ENCODE data around the gene HDGFL3.

HDGFL3 gene

GRCh38 chr15:83123529-83123928, 84.1 kb downstream of the HDGFL3 start:
- no peak for DNase-seq

GRCh38 chr15:83119968-83120581, 87.5 kb downstream of the HDGFL3 start:
- no peak for DNase-seq

DNA sequence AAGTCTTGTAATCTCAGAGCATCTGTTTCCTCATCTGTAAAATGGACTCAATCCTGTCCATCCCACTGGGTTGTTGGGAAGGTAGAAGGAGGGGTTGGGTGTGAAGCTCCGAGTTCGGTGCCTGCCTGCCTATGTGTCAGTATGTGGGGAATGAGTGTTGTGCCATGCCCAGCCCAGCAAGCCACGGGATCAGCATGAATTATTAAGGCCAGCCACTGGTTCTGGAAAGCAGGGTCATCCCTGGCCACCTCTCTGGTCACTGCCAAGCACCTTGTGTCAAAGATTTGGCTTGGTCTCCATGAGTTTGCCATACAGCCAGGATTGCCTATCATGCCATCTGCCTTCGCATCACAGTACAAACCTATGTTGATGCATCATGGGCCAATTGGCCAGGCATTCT, 88.7 kb downstream of the HDGFL3 start:
- DNase-seq: no peak

- no peak for DNase-seq
These were observed 89.3 kb downstream of the HDGFL3 start for GRCh38 chr15:83118291-83118827.

GRCh38 chr15:83115831-83116565, 91.6 kb downstream of the HDGFL3 start:
- no peak for DNase-seq

GRCh38 chr15:83115410-83115809, 92.2 kb downstream of the HDGFL3 start:
- DNase-seq: no peak

DNA sequence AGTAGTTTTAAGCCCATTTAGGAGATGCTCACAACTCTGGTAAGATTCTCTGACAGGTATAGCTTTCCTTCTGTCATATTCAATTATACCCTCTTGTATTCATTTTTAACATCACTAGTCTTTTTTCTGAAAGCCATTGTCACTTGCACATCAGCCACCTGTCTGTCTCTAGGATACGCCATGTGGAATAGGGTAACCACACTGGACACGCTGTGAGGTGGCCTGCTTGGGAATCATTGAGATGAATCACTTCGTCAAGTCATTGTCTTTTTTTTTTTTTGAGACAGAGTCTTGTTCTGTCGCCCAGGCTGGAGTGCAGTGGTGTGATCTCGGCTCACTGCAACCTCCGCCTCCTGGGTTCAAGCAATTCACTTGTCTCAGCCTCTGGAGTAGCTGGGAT, 92.8 kb downstream of the HDGFL3 start:
- no peak for DNase-seq

GRCh38 chr15:83113881-83114674, 93.5 kb downstream of the HDGFL3 start:
- no peak for DNase-seq

GRCh38 chr15:83112956-83113299, 94.7 kb downstream of the HDGFL3 start:
- no peak for DNase-seq

DNA sequence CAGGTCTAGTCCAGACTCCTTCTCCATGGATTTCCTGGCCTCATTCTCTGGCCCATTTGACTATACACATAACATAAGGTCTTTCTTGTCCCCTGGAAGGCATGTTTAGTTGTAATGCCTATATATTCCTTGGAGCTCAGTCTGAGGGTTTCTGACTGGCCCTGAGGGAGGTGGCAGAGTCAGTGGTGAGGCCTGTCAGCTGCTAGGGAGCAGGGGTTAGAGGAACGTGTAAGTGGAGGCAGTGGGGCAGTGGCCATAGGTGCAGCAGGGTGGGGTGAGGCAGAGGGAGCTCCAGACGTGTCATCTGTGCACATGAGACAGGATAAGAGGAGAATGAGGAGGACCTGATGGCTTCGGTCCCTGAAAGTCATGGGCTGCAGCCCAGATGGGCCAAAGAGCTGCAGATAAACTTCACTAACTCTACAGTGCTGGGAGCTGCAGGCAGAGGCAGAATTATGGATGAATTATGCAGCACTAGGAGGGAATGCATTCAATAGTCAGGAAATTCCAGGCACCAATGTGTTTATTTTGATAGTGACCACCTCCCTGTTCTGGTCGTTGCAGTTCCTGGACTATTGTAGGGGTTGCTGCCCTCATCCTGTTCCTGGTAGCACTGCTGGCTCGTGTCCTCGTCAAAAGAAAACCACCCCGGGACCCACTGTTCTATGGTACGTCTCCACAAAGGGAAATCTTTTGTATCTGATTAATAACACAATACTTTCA, 95.2 kb downstream of the HDGFL3 start:
- DNase-seq: no peak

DNA sequence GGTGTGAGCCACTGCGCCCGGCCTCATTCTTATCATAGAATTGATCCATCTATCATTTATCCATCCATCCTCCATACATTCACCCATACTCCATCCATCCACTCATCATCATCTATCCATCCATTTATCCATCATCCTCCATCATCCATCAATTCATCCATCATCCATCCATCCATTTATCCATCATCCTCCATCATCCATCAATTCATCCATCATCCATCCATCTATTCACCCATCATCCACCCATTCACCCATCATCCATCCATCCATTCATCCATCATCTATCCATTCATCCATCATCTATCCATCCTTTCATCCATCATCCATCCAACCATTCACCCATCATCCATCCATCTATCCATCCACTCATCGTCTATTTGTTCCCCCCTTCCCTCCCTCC, 96.5 kb downstream of the HDGFL3 start:
- DNase-seq: no peak

- DNase-seq: no peak
These were observed 97.2 kb downstream of the HDGFL3 start for GRCh38 chr15:83110381-83110780.

GRCh38 chr15:83109532-83109931, 98.1 kb downstream of the HDGFL3 start:
- DNase-seq: no peak

- no peak for DNase-seq
These were observed 99.1 kb downstream of the HDGFL3 start for GRCh38 chr15:83108266-83109219.

DNA sequence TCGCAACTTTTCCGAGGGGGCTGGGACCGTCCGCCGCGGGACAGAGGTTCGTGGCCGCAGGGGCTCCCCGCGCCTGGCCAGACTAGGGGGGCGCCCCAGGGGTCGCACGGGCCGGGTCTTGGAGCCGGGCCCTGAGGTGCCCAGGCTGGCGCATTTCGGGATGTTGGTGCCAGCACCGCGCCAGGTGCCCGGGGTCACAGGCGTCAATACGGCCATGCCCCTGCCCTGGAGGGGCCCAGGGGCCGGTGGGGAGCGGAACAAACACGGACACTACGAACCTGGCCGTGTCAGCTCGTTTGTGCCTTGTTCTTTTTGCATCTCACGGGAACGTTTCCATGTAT, 99.8 kb downstream of the HDGFL3 start:
- DNase-seq: no peak

- DNase-seq: peak; percentile 19
These were observed 100.4 kb downstream of the HDGFL3 start, which contains the start of gene TM6SF1 for GRCh38 chr15:83106994-83107840. TM6SF1 (plus strand) TSS chr15:83107645; CDS start chr15:83107681, 36 bp downstream.

DNA sequence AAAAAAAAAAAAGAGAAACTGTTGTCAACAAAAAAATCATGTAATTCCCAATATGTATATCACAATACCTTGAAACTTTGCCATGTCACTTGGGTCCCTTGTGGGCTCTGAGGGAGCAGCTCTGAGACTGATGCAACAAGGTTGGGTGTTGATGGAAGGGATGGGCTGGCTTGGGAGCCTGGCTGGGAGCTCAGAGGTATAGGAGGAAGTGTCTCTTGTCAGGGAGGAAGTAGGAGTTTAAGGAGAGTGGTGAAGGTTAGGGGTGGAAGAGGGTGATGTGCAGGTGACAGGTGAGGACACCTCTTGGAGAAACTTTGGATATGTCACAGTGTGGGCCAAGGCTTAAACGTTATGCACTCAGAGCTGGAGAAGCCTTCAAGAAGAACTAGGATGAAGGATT, 102.2 kb downstream of the HDGFL3 start:
- DNase-seq: no peak

GRCh38 chr15:83104141-83104540, 103.5 kb downstream of the HDGFL3 start:
- DNase-seq: no peak

DNA sequence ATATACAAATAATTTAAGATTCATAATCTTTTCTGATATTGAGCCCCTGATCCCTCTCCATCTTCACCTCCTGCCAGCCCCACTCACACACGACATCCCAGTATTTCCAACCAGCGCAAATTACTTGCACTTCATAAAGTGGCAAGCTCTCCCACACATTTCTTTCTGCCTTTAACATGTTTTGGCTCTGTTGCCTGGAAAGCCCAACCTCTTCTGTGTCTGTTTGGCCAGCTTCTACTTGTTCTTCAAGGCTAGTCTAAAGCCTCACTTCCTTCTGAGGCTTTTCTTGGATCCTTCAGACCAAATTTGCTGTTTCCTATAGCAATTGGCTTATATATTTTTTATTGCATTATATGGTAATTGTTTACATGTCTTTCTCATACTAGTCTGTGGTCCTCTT, 105.3 kb downstream of the HDGFL3 start:
- no peak for DNase-seq

DNA sequence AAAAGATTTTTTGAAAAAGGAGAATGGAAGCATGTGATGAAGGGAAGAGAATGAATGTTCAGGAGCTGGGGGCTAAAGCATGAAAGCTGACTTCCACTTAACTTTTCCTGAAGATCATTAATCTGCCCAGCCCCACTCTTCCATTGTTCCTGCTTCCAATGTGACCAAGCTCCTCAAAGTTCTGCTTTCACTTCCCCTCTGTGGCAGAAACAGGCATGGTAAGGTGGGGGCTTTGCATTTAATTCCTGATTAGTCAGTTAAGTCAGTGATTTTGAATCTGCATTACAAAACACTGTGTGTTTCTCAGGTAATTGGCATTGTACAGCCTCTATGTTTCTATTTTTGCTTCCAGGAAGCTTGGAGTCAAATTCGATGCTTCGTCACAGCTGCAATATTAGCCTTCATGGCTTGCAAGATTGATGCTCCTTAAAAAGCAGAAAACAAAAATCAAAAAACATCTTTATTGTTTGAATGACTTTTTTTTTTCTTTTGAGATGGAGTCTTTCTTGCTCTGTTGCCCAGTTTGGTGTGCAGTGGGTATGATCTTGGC, 107.5 kb downstream of the HDGFL3 start:
- no peak for DNase-seq

DNA sequence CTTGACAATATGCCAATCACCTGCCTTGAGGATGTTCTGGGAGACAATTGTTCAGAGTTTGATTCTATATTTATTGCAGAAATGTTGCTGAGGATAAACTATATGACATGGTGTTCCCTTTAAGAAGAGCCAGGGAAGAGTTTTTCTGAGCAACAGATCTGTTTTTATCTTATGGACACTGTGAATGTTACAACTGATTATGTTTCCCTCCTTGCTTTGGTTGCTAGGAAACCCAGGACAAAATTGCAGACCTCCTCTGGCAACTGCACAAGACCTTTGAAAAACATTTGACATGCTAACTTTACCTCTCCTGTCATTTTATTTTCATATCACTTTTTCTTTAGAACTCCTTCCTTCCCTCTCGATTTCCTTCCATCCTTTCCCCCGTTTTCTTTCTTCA, 108.3 kb downstream of the HDGFL3 start:
- DNase-seq: no peak

All from activated gamma-delta T cell (primary cell).